ENCODE measurements around the gene NOX4. TPM values are rescaled to one million over a fixed set of nuclear protein-coding genes. Genes with fewer than 3 reads are reported as not detected.
"Not testable (repeated sequence)": the region's sequence is repeated elsewhere in the genome, so short reads cannot be mapped to it uniquely, and the experiment has no call there.

The NOX4 gene
- total RNA-seq, 2 experiments from 2014 or later: not detected

DNA sequence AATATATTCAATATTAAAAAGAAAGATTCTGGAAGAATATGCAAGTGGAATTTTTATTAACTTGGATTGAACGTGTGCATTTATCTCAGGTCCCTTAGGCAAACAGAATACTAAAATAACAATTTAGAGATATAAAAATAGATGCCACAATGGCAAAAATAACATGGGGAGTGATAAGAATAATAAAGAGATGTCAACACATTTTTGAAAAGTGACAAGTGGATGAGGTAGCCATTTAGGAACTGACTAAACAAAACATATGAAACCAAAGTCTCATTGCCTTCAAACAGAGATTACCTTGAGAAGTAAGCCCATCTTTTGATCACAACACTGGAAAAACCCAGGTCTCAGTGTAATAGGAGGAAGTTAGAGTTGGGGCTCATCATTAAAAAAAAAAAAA, 112.2 kb downstream of the NOX4 start:
- POLR2A ChIA-PET; H3K9me3 Mint-ChIP-seq (ENCODE audit: low read depth); H3K36me3 Mint-ChIP-seq (ENCODE audit: low read depth); H3K27me3 Mint-ChIP-seq; CTCF ChIA-PET; H3K4me1 Mint-ChIP-seq; intact Hi-C loops (cut with DNase I, micrococcal nuclease); H3K27ac Mint-ChIP-seq; H3K4me3 Mint-ChIP-seq; ATAC-seq; DNase-seq: not testable (repeated sequence)

- not testable (repeated sequence) for ATAC-seq
Measured at GRCh38 chr11:89369356-89369755, 121.8 kb downstream of the NOX4 start.

GRCh38 chr11:89364856-89365255, 126.3 kb downstream of the NOX4 start:
- POLR2A ChIA-PET; H3K4me3 Mint-ChIP-seq; H3K9me3 Mint-ChIP-seq (ENCODE audit: low read depth); CTCF ChIA-PET; H3K27me3 Mint-ChIP-seq; H3K4me1 Mint-ChIP-seq; H3K27ac Mint-ChIP-seq; intact Hi-C loops (cut with DNase I, micrococcal nuclease); ATAC-seq; H3K36me3 Mint-ChIP-seq (ENCODE audit: low read depth); DNase-seq: not testable (repeated sequence)

More at GRCh38 chr11:89369356-89369755, 121.8 kb downstream of the NOX4 start:
- H3K36me3 Mint-ChIP-seq (ENCODE audit: low read depth); H3K9me3 Mint-ChIP-seq (ENCODE audit: low read depth); POLR2A ChIA-PET; H3K27ac Mint-ChIP-seq; CTCF ChIA-PET; H3K4me3 Mint-ChIP-seq; intact Hi-C loops (cut with DNase I, micrococcal nuclease); H3K27me3 Mint-ChIP-seq; DNase-seq; H3K4me1 Mint-ChIP-seq: not testable (repeated sequence)

DNA sequence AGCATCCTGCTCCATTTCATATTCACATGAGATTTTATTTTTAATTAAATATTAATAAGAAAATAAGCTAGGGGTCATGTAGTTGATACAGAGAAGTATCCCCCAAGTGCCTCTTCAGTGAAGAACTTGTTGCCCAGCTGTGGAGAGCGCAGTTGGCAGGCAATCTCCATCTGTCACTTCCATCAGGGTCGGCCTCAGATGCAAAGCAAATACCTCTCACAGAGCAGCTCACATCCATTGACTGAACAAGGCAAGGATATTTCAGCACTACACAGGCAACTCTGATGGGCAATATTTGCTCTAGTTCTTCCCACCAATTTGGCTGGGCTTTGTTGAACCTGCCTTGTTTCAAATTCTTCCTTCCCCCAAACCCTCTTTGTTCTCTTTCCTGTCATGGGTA, 129.4 kb downstream of the NOX4 start:
- CTCF ChIA-PET: interaction anchor here (0.6 kb wide), 1 partner anchor 65 kb away, joined by 3 read pairs; no protein-coding TSS in a partner anchor
- H3K9me3 Mint-ChIP-seq (ENCODE audit: low read depth): no peaks in the 10 kb centered on the region
- no peak overlapping the region for H3K27ac Mint-ChIP-seq
- H3K4me3 Mint-ChIP-seq: no peak overlapping the region
- no peak for ATAC-seq
- H3K27me3 Mint-ChIP-seq: no peaks in the 10 kb centered on the region
- no peaks in the 10 kb centered on the region for H3K36me3 Mint-ChIP-seq (ENCODE audit: low read depth)
- no peaks in the 10 kb centered on the region for H3K4me1 Mint-ChIP-seq
- no peak for DNase-seq
- POLR2A ChIA-PET: no interaction called here
- intact Hi-C loops (cut with DNase I, micrococcal nuclease): no loop called here

DNA sequence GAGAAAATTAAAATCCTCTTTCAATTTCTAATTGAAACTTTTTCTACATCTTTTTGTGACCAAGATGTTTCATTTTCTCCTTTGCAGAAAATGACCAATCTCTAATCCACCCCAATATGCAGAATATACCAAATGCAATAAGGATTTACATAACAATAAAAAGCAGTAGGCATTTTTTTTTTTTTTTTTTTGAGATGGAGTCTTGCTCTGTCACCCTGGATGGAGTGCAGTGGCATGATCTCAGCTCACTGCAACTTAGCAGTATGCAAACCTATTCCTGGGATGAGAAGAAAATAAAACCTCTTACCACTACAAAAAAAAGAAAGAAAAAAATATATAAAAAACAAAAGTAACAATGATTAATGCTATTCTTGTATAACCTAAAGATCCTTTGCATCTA, 132.0 kb downstream of the NOX4 start:
- H3K9me3 Mint-ChIP-seq (ENCODE audit: low read depth); intact Hi-C loops (cut with DNase I, micrococcal nuclease); H3K4me3 Mint-ChIP-seq; H3K36me3 Mint-ChIP-seq (ENCODE audit: low read depth); H3K4me1 Mint-ChIP-seq; H3K27me3 Mint-ChIP-seq; POLR2A ChIA-PET; H3K27ac Mint-ChIP-seq; DNase-seq; ATAC-seq: not testable (repeated sequence)
- CTCF ChIA-PET: interaction anchor here (0.6 kb wide), 1 partner anchor 59 kb away, joined by 3 read pairs; no protein-coding TSS in a partner anchor

DNA sequence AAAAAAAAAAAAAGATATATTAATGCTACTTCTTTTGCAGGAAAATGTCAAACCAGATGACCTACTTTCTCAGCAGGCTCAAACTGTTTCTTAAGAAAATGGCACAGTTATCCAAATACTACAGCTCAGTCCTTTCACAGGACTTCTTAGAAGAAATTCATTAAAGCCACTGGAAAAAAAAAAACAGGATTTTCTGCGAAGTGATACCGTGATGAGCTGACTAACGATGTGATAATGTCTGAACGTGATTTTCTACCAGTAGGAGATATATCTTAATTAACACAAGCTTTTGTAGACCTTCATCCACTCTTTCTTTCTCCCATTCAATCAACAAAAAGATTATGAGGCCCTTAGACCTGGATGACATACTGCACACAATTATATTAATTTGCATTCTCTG, 132.4 kb downstream of the NOX4 start:
- CTCF ChIA-PET: interaction anchor here (0.6 kb wide), 1 partner anchor 59 kb away, joined by 3 read pairs; no protein-coding TSS in a partner anchor
- intact Hi-C loops (cut with DNase I, micrococcal nuclease): no loop called here

GRCh38 chr11:89355646-89356045, 135.5 kb downstream of the NOX4 start:
- Mint-ChIP-seq H3K27ac (no peak overlapping the region), H3K4me3 (no peak overlapping the region), H3K9me3 (ENCODE audit: low read depth) (no peaks in the 10 kb centered on the region), H3K36me3 (ENCODE audit: low read depth) (no peaks in the 10 kb centered on the region), H3K27me3 (no peaks in the 10 kb centered on the region), H3K4me1 (no peaks in the 10 kb centered on the region)
- intact Hi-C loops (cut with DNase I, micrococcal nuclease): no loop called here
- ChIA-PET POLR2A (no interaction called here), CTCF (no interaction called here)
- ATAC-seq (no peak), DNase-seq (no peak)

More for the DNA sequence above, 132.4 kb downstream of the NOX4 start:
- DNase-seq (no peak), ATAC-seq (no peak)
- no peaks in the 10 kb centered on the region for H3K9me3 Mint-ChIP-seq (ENCODE audit: low read depth)
- H3K4me3 Mint-ChIP-seq: no peak overlapping the region
- H3K27me3 Mint-ChIP-seq: no peaks in the 10 kb centered on the region
- H3K27ac Mint-ChIP-seq: no peak overlapping the region
- POLR2A ChIA-PET: no interaction called here
- no peaks in the 10 kb centered on the region for H3K4me1 Mint-ChIP-seq
- H3K36me3 Mint-ChIP-seq (ENCODE audit: low read depth): no peaks in the 10 kb centered on the region

DNA sequence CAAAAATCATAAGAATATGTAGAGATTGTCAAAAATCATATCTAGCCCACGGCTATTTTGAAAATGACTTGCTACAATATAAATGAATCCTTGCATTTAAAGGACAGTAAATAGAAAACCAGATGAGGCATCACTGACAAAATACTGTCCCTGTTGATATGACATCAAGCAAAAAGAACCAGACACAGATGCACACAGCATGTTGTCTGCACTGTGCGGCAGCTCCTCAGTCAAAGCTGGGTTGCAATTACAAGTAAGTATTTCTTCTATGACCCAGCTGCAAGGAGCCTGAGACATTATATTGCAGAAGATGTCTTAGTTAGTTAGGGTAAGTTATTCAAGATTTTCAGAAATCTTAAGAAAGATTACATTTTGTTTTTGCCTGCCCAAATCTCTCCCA, 136.7 kb downstream of the NOX4 start:
- CTCF ChIA-PET; intact Hi-C loops (cut with DNase I, micrococcal nuclease); H3K27ac Mint-ChIP-seq; H3K36me3 Mint-ChIP-seq (ENCODE audit: low read depth); H3K27me3 Mint-ChIP-seq; ATAC-seq; H3K4me3 Mint-ChIP-seq; POLR2A ChIA-PET; H3K4me1 Mint-ChIP-seq; DNase-seq; H3K9me3 Mint-ChIP-seq (ENCODE audit: low read depth): not testable (repeated sequence)

DNA sequence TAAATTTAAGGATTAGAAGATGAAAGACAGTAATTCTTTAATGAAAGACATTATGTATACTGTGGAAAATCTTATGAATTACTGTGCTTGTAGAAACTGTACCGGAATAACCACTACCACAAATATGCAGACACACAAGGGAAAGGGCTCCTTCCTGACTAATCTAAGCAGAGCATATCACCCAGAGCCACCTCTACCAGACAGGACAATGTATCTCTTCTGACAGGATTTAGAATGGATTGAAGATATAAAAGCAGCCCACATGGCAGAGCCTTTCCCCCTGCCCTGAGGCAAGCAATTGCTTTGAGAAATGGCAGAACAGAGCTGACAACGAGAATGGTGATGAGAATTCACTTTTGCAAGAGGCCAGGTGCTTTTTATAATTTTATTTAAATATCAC, 144.1 kb downstream of the NOX4 start:
- POLR2A ChIA-PET: no interaction called here
- ATAC-seq (no peak), DNase-seq (no peak)
- no peaks in the 10 kb centered on the region for H3K36me3 Mint-ChIP-seq (ENCODE audit: low read depth)
- CTCF ChIA-PET: no interaction called here
- intact Hi-C loops (cut with DNase I, micrococcal nuclease): no loop called here
- H3K27me3 Mint-ChIP-seq: no peaks in the 10 kb centered on the region
- no peak overlapping the region for H3K27ac Mint-ChIP-seq
- H3K4me1 Mint-ChIP-seq: no peaks in the 10 kb centered on the region
- H3K4me3 Mint-ChIP-seq: no peak overlapping the region
- no peaks in the 10 kb centered on the region for H3K9me3 Mint-ChIP-seq (ENCODE audit: low read depth)

DNA sequence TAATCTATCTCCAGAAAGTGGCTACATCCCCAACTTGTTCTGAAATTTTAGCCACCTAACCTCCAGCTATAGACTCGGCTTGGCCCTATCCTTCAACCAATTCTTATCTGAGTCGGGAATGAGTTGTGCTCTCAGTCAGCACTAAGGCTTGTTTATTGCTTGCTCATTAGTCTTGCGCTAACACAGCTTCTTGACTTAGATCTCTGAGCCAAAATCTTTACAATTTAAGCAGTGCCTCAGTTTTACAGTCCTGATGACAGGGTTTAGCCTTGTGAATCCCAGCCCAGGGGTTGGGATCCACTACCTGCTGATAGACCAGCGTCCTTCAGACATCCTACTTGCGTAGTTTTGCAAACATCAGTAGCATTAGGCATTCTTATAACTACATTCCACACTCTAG, 144.6 kb downstream of the NOX4 start:
- ChIA-PET POLR2A (no interaction called here), CTCF (no interaction called here)
- Mint-ChIP-seq H3K27ac (no peak overlapping the region), H3K36me3 (ENCODE audit: low read depth) (no peaks in the 10 kb centered on the region), H3K27me3 (no peaks in the 10 kb centered on the region), H3K4me3 (no peak overlapping the region), H3K4me1 (no peaks in the 10 kb centered on the region), H3K9me3 (ENCODE audit: low read depth) (no peaks in the 10 kb centered on the region)
- DNase-seq (no peak), ATAC-seq (no peak)
- intact Hi-C loops (cut with DNase I, micrococcal nuclease): no loop called here

- H3K4me3 Mint-ChIP-seq; H3K27me3 Mint-ChIP-seq; CTCF ChIA-PET; intact Hi-C loops (cut with DNase I, micrococcal nuclease); POLR2A ChIA-PET; ATAC-seq; H3K27ac Mint-ChIP-seq; H3K36me3 Mint-ChIP-seq (ENCODE audit: low read depth); H3K9me3 Mint-ChIP-seq (ENCODE audit: low read depth); H3K4me1 Mint-ChIP-seq; DNase-seq: not testable (repeated sequence)
Measured at GRCh38 chr11:89342880-89343572, 148.1 kb downstream of the NOX4 start.

- CTCF ChIA-PET; intact Hi-C loops (cut with DNase I, micrococcal nuclease); H3K4me3 Mint-ChIP-seq; ATAC-seq; H3K9me3 Mint-ChIP-seq (ENCODE audit: low read depth); POLR2A ChIA-PET; H3K27ac Mint-ChIP-seq; H3K27me3 Mint-ChIP-seq; DNase-seq; H3K4me1 Mint-ChIP-seq; H3K36me3 Mint-ChIP-seq (ENCODE audit: low read depth): not testable (repeated sequence)
Measured at GRCh38 chr11:89340450-89340849, 150.7 kb downstream of the NOX4 start.
